ENCODE data around the gene UGT8.
"Not testable (repeated sequence)": the region's sequence is repeated elsewhere in the genome, so short reads cannot be mapped to it uniquely, and the experiment has no call there.

The UGT8 gene

GRCh38 chr4:114606245-114606644, 7.6 kb downstream of the UGT8 start:
- DNase-seq, result no peak

- no peak for DNase-seq
Measured at GRCh38 chr4:114607056-114607455, 8.4 kb downstream of the UGT8 start.

- no peak for DNase-seq
Measured at GRCh38 chr4:114613560-114613959, 15.0 kb downstream of the UGT8 start.

- DNase-seq, result no peak
Measured at GRCh38 chr4:114615435-114615834, 16.8 kb downstream of the UGT8 start.

- not testable (repeated sequence) for DNase-seq
Measured at GRCh38 chr4:114616036-114616435, 17.4 kb downstream of the UGT8 start.

- no peak for DNase-seq
Measured at GRCh38 chr4:114626196-114626595, 27.6 kb downstream of the UGT8 start.

GRCh38 chr4:114636192-114636935, 37.8 kb downstream of the UGT8 start:
- DNase-seq, result no peak

- no peak for DNase-seq
Measured at GRCh38 chr4:114642173-114642780, 43.7 kb downstream of the UGT8 start.

- no peak for DNase-seq
Measured at GRCh38 chr4:114649908-114650307, 51.3 kb downstream of the UGT8 start.

GRCh38 chr4:114653675-114654074, 55.1 kb downstream of the UGT8 start:
- no peak for DNase-seq

- DNase-seq, result no peak
Measured at GRCh38 chr4:114654592-114654991, 56.0 kb downstream of the UGT8 start.

GRCh38 chr4:114658179-114658578, 59.6 kb downstream of the UGT8 start:
- no peak for DNase-seq

- DNase-seq, result no peak
Measured at GRCh38 chr4:114658776-114659175, 60.2 kb downstream of the UGT8 start.

- no peak for DNase-seq
Measured at GRCh38 chr4:114659386-114660008, 60.9 kb downstream of the UGT8 start.

GRCh38 chr4:114663083-114663482, 64.5 kb downstream of the UGT8 start:
- no peak for DNase-seq

- no peak for DNase-seq
Measured at GRCh38 chr4:114668577-114668976, 70.0 kb downstream of the UGT8 start.

- not testable (repeated sequence) for DNase-seq
Measured at GRCh38 chr4:114670733-114671132, 72.1 kb downstream of the UGT8 start.

- no peak for DNase-seq
Measured at GRCh38 chr4:114673306-114673705, 74.7 kb downstream of the UGT8 start.

- no peak for DNase-seq
Measured at GRCh38 chr4:114674080-114674479, 75.5 kb downstream of the UGT8 start.

- DNase-seq, result no peak
Measured at GRCh38 chr4:114677346-114677979, 78.9 kb downstream of the UGT8 start.

- DNase-seq, result no peak
Measured at GRCh38 chr4:114684462-114684861, 85.9 kb downstream of the UGT8 start.

GRCh38 chr4:114688059-114688458, 89.5 kb downstream of the UGT8 start:
- no peak for DNase-seq

GRCh38 chr4:114690571-114690970, 92.0 kb downstream of the UGT8 start:
- DNase-seq, result no peak

- DNase-seq, result no peak
Measured at GRCh38 chr4:114691865-114692264, 93.3 kb downstream of the UGT8 start.

Measured in SIG-M5 (cell line).